ENCODE results near the gene SRGN. TPM values are rescaled to one million over a fixed set of nuclear protein-coding genes. Genes with fewer than 3 reads are reported as not detected.

The SRGN gene
- total and polyA plus RNA-seq, 2 of the 13 experiments (the other 11 are each of a cell fraction or from before 2014, with no cell fraction given), result 0.09 TPM; not detected in 1

DNA sequence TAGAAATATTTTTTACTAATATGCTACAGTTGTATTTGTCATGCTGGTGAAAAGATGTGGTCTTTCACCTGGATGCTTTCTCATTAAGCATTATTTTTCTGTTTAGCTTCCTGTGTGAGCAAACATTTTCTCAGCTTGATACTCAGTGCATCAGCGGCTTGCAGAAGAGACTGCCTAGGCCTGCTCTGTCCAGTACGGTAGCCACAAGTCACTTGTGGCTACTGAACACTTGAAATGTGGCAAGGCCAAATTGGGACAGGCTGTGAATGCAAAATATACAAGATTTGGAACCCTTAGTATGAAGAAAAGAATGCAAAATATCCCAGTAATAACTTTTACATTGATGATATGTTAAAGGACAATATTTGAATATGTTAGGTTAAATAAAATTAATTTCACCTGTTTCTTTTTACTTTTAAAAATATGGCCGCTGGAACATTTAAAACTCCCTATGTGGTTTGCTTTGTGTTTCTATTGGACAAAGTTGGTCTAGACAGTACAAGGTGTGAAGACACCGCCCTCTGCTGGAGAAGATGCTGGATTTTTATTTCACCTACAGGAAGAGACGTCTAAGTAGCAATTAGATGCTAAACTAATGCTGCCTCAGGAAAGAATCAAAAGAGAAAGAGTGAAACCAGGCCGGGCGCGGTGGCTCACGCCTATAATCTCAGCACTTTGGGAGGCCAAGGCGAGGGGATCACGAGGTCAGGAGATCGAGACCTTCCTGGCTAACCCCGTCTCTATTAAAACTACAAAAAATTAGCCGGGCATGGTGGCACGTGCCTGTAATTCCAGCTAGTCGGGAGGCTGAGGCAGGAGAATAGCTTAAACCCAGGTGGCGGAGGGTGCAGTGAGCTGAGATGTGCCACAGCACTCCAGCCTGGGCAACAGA is 5.3 kb downstream of the SRGN start (continued):
- TF ChIP-seq, protein P1, sequence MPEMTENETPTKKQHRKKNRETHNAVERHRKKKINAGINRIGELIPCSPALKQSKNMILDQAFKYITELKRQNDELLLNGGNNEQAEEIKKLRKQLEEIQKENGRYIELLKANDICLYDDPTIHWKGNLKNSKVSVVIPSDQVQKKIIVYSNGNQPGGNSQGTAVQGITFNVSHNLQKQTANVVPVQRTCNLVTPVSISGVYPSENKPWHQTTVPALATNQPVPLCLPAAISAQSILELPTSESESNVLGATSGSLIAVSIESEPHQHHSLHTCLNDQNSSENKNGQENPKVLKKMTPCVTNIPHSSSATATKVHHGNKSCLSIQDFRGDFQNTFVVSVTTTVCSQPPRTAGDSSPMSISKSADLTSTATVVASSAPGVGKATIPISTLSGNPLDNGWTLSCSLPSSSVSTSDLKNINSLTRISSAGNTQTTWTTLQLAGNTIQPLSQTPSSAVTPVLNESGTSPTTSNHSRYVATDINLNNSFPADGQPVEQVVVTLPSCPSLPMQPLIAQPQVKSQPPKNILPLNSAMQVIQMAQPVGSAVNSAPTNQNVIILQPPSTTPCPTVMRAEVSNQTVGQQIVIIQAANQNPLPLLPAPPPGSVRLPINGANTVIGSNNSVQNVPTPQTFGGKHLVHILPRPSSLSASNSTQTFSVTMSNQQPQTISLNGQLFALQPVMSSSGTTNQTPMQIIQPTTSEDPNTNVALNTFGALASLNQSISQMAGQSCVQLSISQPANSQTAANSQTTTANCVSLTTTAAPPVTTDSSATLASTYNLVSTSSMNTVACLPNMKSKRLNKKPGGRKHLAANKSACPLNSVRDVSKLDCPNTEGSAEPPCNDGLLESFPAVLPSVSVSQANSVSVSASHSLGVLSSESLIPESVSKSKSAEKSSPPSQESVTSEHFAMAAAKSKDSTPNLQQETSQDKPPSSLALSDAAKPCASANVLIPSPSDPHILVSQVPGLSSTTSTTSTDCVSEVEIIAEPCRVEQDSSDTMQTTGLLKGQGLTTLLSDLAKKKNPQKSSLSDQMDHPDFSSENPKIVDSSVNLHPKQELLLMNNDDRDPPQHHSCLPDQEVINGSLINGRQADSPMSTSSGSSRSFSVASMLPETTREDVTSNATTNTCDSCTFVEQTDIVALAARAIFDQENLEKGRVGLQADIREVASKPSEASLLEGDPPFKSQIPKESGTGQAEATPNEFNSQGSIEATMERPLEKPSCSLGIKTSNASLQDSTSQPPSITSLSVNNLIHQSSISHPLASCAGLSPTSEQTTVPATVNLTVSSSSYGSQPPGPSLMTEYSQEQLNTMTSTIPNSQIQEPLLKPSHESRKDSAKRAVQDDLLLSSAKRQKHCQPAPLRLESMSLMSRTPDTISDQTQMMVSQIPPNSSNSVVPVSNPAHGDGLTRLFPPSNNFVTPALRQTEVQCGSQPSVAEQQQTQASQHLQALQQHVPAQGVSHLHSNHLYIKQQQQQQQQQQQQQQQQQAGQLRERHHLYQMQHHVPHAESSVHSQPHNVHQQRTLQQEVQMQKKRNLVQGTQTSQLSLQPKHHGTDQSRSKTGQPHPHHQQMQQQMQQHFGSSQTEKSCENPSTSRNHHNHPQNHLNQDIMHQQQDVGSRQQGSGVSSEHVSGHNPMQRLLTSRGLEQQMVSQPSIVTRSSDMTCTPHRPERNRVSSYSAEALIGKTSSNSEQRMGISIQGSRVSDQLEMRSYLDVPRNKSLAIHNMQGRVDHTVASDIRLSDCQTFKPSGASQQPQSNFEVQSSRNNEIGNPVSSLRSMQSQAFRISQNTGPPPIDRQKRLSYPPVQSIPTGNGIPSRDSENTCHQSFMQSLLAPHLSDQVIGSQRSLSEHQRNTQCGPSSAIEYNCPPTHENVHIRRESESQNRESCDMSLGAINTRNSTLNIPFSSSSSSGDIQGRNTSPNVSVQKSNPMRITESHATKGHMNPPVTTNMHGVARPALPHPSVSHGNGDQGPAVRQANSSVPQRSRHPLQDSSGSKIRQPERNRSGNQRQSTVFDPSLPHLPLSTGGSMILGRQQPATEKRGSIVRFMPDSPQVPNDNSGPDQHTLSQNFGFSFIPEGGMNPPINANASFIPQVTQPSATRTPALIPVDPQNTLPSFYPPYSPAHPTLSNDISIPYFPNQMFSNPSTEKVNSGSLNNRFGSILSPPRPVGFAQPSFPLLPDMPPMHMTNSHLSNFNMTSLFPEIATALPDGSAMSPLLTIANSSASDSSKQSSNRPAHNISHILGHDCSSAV (CRISPR knock-in tag; IDR thresholded peaks at IDR 0.05; ENCODE audit: borderline replicate concordance), result no peak
- TF ChIP-seq NFATC3 (CRISPR knock-in tag; IDR thresholded peaks at IDR 0.05) (no peak), MBNL3 (CRISPR knock-in tag; conservative IDR thresholded peaks at IDR 0.05) (no peak)
- TF ChIP-seq, protein P2, sequence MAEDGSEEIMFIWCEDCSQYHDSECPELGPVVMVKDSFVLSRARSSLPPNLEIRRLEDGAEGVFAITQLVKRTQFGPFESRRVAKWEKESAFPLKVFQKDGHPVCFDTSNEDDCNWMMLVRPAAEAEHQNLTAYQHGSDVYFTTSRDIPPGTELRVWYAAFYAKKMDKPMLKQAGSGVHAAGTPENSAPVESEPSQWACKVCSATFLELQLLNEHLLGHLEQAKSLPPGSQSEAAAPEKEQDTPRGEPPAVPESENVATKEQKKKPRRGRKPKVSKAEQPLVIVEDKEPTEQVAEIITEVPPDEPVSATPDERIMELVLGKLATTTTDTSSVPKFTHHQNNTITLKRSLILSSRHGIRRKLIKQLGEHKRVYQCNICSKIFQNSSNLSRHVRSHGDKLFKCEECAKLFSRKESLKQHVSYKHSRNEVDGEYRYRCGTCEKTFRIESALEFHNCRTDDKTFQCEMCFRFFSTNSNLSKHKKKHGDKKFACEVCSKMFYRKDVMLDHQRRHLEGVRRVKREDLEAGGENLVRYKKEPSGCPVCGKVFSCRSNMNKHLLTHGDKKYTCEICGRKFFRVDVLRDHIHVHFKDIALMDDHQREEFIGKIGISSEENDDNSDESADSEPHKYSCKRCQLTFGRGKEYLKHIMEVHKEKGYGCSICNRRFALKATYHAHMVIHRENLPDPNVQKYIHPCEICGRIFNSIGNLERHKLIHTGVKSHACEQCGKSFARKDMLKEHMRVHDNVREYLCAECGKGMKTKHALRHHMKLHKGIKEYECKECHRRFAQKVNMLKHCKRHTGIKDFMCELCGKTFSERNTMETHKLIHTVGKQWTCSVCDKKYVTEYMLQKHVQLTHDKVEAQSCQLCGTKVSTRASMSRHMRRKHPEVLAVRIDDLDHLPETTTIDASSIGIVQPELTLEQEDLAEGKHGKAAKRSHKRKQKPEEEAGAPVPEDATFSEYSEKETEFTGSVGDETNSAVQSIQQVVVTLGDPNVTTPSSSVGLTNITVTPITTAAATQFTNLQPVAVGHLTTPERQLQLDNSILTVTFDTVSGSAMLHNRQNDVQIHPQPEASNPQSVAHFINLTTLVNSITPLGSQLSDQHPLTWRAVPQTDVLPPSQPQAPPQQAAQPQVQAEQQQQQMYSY (CRISPR knock-in tag; IDR thresholded peaks at IDR 0.05), result no peak
- TF ChIP-seq, protein P3, sequence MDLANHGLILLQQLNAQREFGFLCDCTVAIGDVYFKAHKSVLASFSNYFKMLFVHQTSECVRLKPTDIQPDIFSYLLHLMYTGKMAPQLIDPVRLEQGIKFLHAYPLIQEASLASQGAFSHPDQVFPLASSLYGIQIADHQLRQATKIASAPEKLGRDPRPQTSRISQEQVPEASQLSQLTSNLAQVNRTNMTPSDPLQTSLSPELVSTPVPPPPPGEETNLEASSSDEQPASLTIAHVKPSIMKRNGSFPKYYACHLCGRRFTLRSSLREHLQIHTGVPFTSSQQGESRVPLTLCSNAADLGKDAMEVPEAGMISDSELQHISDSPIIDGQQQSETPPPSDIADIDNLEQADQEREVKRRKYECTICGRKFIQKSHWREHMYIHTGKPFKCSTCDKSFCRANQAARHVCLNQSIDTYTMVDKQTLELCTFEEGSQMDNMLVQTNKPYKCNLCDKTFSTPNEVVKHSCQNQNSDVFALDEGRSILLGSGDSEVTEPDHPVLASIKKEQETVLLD (CRISPR knock-in tag; IDR thresholded peaks at IDR 0.05; ENCODE audit: low read depth), result no peak
- TF ChIP-seq, protein P4, sequence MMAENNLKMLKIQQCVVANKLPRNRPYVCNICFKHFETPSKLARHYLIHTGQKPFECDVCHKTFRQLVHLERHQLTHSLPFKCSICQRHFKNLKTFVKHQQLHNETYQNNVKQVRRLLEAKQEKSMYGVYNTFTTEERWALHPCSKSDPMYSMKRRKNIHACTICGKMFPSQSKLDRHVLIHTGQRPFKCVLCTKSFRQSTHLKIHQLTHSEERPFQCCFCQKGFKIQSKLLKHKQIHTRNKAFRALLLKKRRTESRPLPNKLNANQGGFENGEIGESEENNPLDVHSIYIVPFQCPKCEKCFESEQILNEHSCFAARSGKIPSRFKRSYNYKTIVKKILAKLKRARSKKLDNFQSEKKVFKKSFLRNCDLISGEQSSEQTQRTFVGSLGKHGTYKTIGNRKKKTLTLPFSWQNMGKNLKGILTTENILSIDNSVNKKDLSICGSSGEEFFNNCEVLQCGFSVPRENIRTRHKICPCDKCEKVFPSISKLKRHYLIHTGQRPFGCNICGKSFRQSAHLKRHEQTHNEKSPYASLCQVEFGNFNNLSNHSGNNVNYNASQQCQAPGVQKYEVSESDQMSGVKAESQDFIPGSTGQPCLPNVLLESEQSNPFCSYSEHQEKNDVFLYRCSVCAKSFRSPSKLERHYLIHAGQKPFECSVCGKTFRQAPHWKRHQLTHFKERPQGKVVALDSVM (CRISPR knock-in tag; IDR thresholded peaks at IDR 0.05), result no peak
